HepG2 (cell line): ENCODE measurements around the gene S1PR2. TPM values are rescaled to one million over a fixed set of nuclear protein-coding genes. Genes with fewer than 3 reads are reported as not detected.

Experiments used
- HNF1A ChIP-seq, 2 experiments: sonication (generic) in 1 of 2; formaldehyde crosslinking in 1 of 2; IDR thresholded peaks; 2 replicates each; pipeline versions ENCODE4 v1.4.0 to v1.6.1; 2016 to 2020; ENCODE audit warnings: borderline replicate concordance in 1 of 2, low read depth in 1 of 2, mild to moderate bottlenecking in 1 of 2, missing genetic modification reagents in 1 of 2
- ISL2 ChIP-seq: sonication (generic); formaldehyde crosslinking; IDR thresholded peaks from 2 replicates; pipeline ENCODE4 v1.5.0; 2020; ENCODE audit warnings: missing genetic modification reagents
- NRL ChIP-seq: sonication (generic); formaldehyde crosslinking; IDR thresholded peaks from 2 replicates; pipeline ENCODE4 v1.5.0; 2020; ENCODE audit warnings: missing genetic modification reagents, mild to moderate bottlenecking, moderate library complexity, borderline replicate concordance
- SOX13 ChIP-seq, 3 experiments: fragments of 450-650 bp in 1 of 3; sonication (generic) in 1 of 3; formaldehyde crosslinking in 1 of 3; IDR thresholded peaks in 2 of 3; conservative IDR thresholded peaks in 1 of 3; 2 replicates each; pipeline versions ENCODE4 v1.5.0 to v1.6.1; 2016 to 2020; ENCODE audit warnings: antibody characterized with exemption in 1 of 3, mild to moderate bottlenecking in 1 of 3, missing compliant biosample characterization in 1 of 3, missing genetic modification reagents in 1 of 3, moderate library complexity in 1 of 3
- ZFP62 ChIP-seq: sonication (generic); formaldehyde crosslinking; IDR thresholded peaks from 2 replicates; pipeline ENCODE4 v1.4.0; 2020; ENCODE audit warnings: missing genetic modification reagents
- ZMYM3 ChIP-seq: sonication (generic); formaldehyde crosslinking; IDR thresholded peaks from 2 replicates; pipeline ENCODE4 v1.5.1; 2020; ENCODE audit warnings: mild to moderate bottlenecking, missing genetic modification reagents
- ZNF362 ChIP-seq: sonication (generic); formaldehyde crosslinking; IDR thresholded peaks from 2 replicates; pipeline ENCODE4 v1.4.0; 2020; ENCODE audit warnings: missing genetic modification reagents, mild to moderate bottlenecking, borderline replicate concordance
- ZNF878 ChIP-seq: sonication (generic); formaldehyde crosslinking; IDR thresholded peaks from 2 replicates; pipeline ENCODE4 v1.8.1; 2023; ENCODE audit warnings: mild to moderate bottlenecking, missing genetic modification reagents, moderate library complexity
- polyA plus RNA-seq, 8 experiments: library from polyadenylated mRNA; depleted of rRNA in 3 of 8; stranded (reverse) in 7 of 8; unstranded in 1 of 8; fragments of >200 nt; fragmentation: Illumina TruSeq in 4 of 8; extraction: Trizol in 4 of 8; gene quantifications; 2 replicates each; pipeline versions ENCODE4 v1.2.1 to v1.2.3, GENCODE V29; 2011 to 2016; ENCODE audit warnings: low read depth in 4 of 8, missing spikeins in 1 of 8, mixed read lengths in 1 of 8; ENCODE audit not compliant: insufficient read depth in 1 of 8
- total RNA-seq, 5 experiments: library from RNA; depleted of rRNA; stranded (reverse); fragments of >200 nt; fragmentation: Illumina TruSeq; extraction: Trizol; gene quantifications; 2 replicates each; pipeline ENCODE4 v1.2.3, GENCODE V29; 2016; ENCODE audit warnings: low read depth in 1 of 5

S1PR2 gene
- total and polyA plus RNA-seq, 2 of the 13 experiments (the other 11 are each of a cell fraction or from before 2014, with no cell fraction given), result 0.91 to 1.3 TPM

GRCh38 chr19:10235003-10235402 is 3.9 kb upstream of the S1PR2 start (continued):
- TF ChIP-seq HNF1A (IDR thresholded peaks at IDR 0.05; ENCODE audit: low read depth) (peak; percentile 54; the same call in 1 of the 2 replicates), HNF1A (CRISPR knock-in tag; IDR thresholded peaks at IDR 0.05; ENCODE audit: borderline replicate concordance) (no peak), ISL2 (CRISPR knock-in tag) (no peak), SOX13 (IDR thresholded peaks at IDR 0.05) (no peak), SOX13 (CRISPR knock-in tag; conservative IDR thresholded peaks at IDR 0.05 in 1 of 2, IDR thresholded peaks at IDR 0.05 in 1 of 2) (no peak), ZNF362 (CRISPR knock-in tag) (0 out of 2 replicates have a peak, but pooled peaks have one; percentile 47), ZFP62 (CRISPR knock-in tag) (no peak), NRL (CRISPR knock-in tag) (no peak), ZNF878 (CRISPR knock-in tag) (no peak), ZMYM3 (CRISPR knock-in tag) (0 out of 2 replicates have a peak, but pooled peaks have one; percentile 23)
